Muscle layer of colon (tissue), 2 donors: ENCODE measurements around the gene CDSN.
A peak's percentile ranks its signal among the peaks of the same experiment; 100 is the strongest.

ENCODE experiments used
- H3K27ac ChIP-seq: one replicate; pipeline ENCODE4 v1.7.0; 2013; ENCODE audit warnings: low read depth, mild to moderate bottlenecking, low read length, moderate library complexity
- H3K27me3 ChIP-seq, 2 donors: one replicate each; pipeline ENCODE4 v1.7.0; 2013; ENCODE audit warnings: low read length in 2 of 2, mild to moderate bottlenecking in 2 of 2; ENCODE audit not compliant: insufficient read depth in 2 of 2, control insufficient read depth in 1 of 2
- H3K36me3 ChIP-seq: one replicate; pipeline ENCODE4 v1.7.0; 2013; ENCODE audit warnings: mild to moderate bottlenecking, low read length; ENCODE audit not compliant: insufficient read depth
- H3K4me1 ChIP-seq: one replicate; pipeline ENCODE4 v1.7.0; 2013; ENCODE audit warnings: mild to moderate bottlenecking, low read length; ENCODE audit not compliant: insufficient read depth
- H3K4me3 ChIP-seq, 2 donors: one replicate each; pipeline ENCODE4 v1.7.0; 2013; ENCODE audit warnings: low read length in 2 of 2, low read depth in 1 of 2, mild to moderate bottlenecking in 1 of 2, moderate library complexity in 1 of 2
- H3K9ac ChIP-seq: one replicate; pipeline ENCODE4 v1.7.0; 2013; ENCODE audit warnings: low read length
- H3K9me3 ChIP-seq: one replicate; pipeline ENCODE4 v1.7.0; 2013; ENCODE audit warnings: mild to moderate bottlenecking, low read length
- donor health status: abdominal sarcoma.
- donor health status: Adenocarcinoma of cecum.

The CDSN gene

GRCh38 chr6:31125586-31126363 is 5.5 kb upstream of the CDSN start:
- H3K27me3 ChIP-seq = no peaks in the 10 kb centered on the region
- no peaks in the 10 kb centered on the region for H3K36me3 ChIP-seq
- H3K4me1 ChIP-seq = peaks cover 27% of the 10 kb centered on the region
- no peaks in the 10 kb centered on the region for H3K9me3 ChIP-seq
- no peak overlapping the region for H3K9ac ChIP-seq
- H3K4me3 ChIP-seq = no peak overlapping the region
- H3K27ac ChIP-seq = no peak overlapping the region

- Histone ChIP-seq H3K4me1 (peaks cover 27% of the 10 kb centered on the region), H3K36me3 (no peaks in the 10 kb centered on the region), H3K4me3 (no peak overlapping the region), H3K27me3 (no peaks in the 10 kb centered on the region), H3K9me3 (no peaks in the 10 kb centered on the region), H3K9ac (no peak overlapping the region), H3K27ac (no peak overlapping the region)
These were observed 4.9 kb upstream of the CDSN start for GRCh38 chr6:31125162-31125561.

- Histone ChIP-seq H3K9me3 (no peaks in the 10 kb centered on the region), H3K27ac (peak overlapping the region; percentile 60), H3K36me3 (no peaks in the 10 kb centered on the region), H3K27me3 (no peaks in the 10 kb centered on the region), H3K9ac (peak overlapping the region; percentile 53), H3K4me3 (peak overlapping the region in 1 of 2 donors; percentile 38), H3K4me1 (peaks cover 27% of the 10 kb centered on the region)
These were observed 2.8 kb upstream of the CDSN start for GRCh38 chr6:31122791-31123706.

- H3K9ac ChIP-seq = no peak overlapping the region
- no peak overlapping the region for H3K4me3 ChIP-seq
- H3K27me3 ChIP-seq = no peaks in the 10 kb centered on the region
- H3K27ac ChIP-seq = no peak overlapping the region
- peaks cover 29% of the 10 kb centered on the region for H3K4me1 ChIP-seq
- H3K9me3 ChIP-seq = no peaks in the 10 kb centered on the region
- no peaks in the 10 kb centered on the region for H3K36me3 ChIP-seq
These were observed 1.0 kb upstream of the CDSN start for GRCh38 chr6:31121131-31121790.

DNA sequence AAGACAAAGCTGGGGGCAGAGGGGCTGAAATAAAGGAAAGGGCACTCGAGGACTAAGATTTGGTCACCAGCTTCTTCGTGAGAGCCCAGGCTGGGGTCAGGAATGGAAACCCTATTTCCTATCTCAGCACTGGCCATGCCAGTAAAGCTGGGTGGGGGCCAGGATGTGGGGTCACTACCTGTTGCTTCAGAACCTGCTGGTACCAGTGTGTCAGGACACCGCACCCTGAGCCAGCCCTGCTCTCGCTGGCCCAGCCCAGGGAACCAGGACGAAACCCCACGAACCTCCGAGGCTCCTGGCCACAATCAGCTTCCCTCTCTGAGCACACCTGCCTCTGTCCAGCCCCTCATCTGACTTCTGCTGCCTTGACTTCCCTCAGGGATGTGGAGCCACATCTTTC is 2.1 kb downstream of the CDSN start:
- no peak overlapping the region for H3K4me3 ChIP-seq

GRCh38 chr6:31116661-31117385 is 3.4 kb downstream of the CDSN start:
- Histone ChIP-seq H3K4me3 (peak overlapping the region in 1 of 2 donors; percentile 21), H3K27me3 (no peaks in the 10 kb centered on the region), H3K9me3 (no peaks in the 10 kb centered on the region), H3K4me1 (peaks cover 35% of the 10 kb centered on the region), H3K36me3 (no peaks in the 10 kb centered on the region), H3K27ac (peak overlapping the region; percentile 19), H3K9ac (no peak overlapping the region)

More for the DNA sequence above, 2.1 kb downstream of the CDSN start:
- peaks cover 48% of the 10 kb centered on the region for H3K4me1 ChIP-seq
- no peaks in the 10 kb centered on the region for H3K9me3 ChIP-seq
- no peaks in the 10 kb centered on the region for H3K27me3 ChIP-seq
- H3K36me3 ChIP-seq = no peaks in the 10 kb centered on the region
- H3K9ac ChIP-seq = no peak overlapping the region
- H3K27ac ChIP-seq = no peak overlapping the region

- H3K9ac ChIP-seq = no peak overlapping the region
- H3K9me3 ChIP-seq = no peaks in the 10 kb centered on the region
- no peaks in the 10 kb centered on the region for H3K27me3 ChIP-seq
- H3K4me3 ChIP-seq = no peak overlapping the region
- H3K36me3 ChIP-seq = no peaks in the 10 kb centered on the region
- H3K27ac ChIP-seq = no peak overlapping the region
- peaks cover 33% of the 10 kb centered on the region for H3K4me1 ChIP-seq
These were observed 4.2 kb downstream of the CDSN start for GRCh38 chr6:31115941-31116560.

- Histone ChIP-seq H3K27ac (peak overlapping the region; percentile 68), H3K9me3 (no peaks in the 10 kb centered on the region), H3K9ac (peak overlapping the region; percentile 9), H3K4me3 (peak overlapping the region in 1 of 2 donors; percentile 37), H3K4me1 (peaks cover 33% of the 10 kb centered on the region), H3K36me3 (no peaks in the 10 kb centered on the region), H3K27me3 (no peaks in the 10 kb centered on the region)
These were observed 5.0 kb downstream of the CDSN start for GRCh38 chr6:31114970-31115849.

- Histone ChIP-seq H3K36me3 (no peaks in the 10 kb centered on the region), H3K27me3 (no peaks in the 10 kb centered on the region), H3K9ac (peak within 1 kb of the TSS; percentile 9), H3K27ac (peak within 1 kb of the TSS; percentile 68), H3K4me3 (peak within 1 kb of the TSS in 1 of 2 donors; percentile 37), H3K9me3 (no peaks in the 10 kb centered on the region), H3K4me1 (peaks cover 33% of the 10 kb centered on the region)
These were observed 5.7 kb downstream of the CDSN start, which contains the start of gene PSORS1C1 for GRCh38 chr6:31114541-31114878. Gene PSORS1C1 (plus strand): TSS chr6:31114800. CDS start chr6:31129633, 14,833 bp downstream.
